Glomerular endothelial cell (primary cell): ENCODE measurements around the gene CENPP. TPM values are rescaled to one million over a fixed set of nuclear protein-coding genes. Genes with fewer than 3 reads are reported as not detected.

ENCODE experiments used
- DNase-seq: peaks from one replicate; pipeline ENCODE4 v3.0.0-alpha.2; 2011; ENCODE audit warnings: low read depth, low spot score; ENCODE audit errors: extremely low read depth
- total RNA-seq: library from RNA; depleted of rRNA; stranded (reverse); fragments of >200 nt; gene quantifications from 2 replicates; pipeline ENCODE4 v1.2.3, GENCODE V29; 2015

CENPP gene
- 1.8 and 2.5 TPM in 2 replicates for total RNA-seq

DNA sequence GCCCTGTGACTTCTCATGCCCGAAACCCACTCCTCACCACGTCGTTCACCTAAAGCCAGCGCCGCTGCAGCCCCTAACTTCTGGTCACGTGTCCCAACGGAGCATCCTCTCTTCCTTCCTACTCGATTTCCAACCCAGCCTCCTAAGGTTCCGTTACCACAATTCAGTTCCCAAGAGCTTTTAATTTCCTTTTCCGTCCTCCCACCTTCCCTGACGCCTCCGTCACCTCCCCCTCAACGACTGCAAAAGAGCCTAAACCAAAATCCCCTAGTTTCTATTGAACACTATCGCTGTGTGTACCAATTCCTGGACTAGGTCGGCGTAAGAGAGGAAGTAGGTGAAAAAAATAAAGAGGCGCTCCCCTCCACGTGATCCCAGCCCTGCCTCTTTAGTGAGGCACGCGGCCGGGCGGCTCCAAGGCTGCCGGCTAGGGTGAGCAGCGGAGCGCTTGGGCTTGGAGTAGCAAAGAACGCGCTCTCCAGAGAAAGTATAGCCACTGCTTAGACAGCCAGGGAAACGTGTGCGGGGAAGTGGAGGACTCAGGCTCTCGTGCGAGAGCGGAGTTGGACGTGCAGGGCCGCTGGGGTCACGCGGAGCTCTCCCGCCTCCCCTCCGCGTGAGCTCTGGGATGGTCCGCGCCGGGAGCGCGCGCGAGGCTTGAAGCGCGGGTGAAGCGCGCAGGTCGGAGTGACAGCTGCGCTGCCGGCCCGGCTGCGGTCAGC is at the start of gene CENPP, which contains the start of gene NOL8:
TSS of gene CENPP (plus strand) at position 685 of the 722 bp plus-strand sequence.
TSS of gene NOL8 (minus strand) at position 82 of the 722 bp plus-strand sequence. CDS start 1,189 bp downstream, outside the sequence.
- DNase-seq: peak; percentile 83

- no peak for DNase-seq
Measured at GRCh38 chr9:92276331-92277032, 49.3 kb upstream of the CENPP start.

GRCh38 chr9:92278110-92278509 is 47.6 kb upstream of the CENPP start:
- no peak for DNase-seq

DNA sequence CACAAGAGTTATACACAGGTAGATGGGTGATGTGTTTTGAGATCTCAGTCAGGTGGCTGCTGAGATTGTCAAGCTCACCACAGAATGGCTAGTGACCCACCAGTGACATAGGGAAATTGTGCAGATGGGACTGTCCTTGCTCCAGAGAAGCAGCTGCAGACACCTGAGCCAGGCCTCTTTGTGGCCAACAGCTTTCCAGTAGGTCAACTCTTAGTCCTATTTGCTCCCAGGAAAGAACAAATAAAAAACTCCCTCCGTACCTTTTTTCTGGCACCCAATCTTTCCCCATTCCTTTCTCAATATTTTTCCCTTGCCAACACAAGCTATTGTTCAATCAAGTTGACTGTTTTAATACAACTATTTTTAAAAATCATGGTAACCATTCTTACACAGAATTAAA is 46.5 kb upstream of the CENPP start:
- no peak for DNase-seq

DNA sequence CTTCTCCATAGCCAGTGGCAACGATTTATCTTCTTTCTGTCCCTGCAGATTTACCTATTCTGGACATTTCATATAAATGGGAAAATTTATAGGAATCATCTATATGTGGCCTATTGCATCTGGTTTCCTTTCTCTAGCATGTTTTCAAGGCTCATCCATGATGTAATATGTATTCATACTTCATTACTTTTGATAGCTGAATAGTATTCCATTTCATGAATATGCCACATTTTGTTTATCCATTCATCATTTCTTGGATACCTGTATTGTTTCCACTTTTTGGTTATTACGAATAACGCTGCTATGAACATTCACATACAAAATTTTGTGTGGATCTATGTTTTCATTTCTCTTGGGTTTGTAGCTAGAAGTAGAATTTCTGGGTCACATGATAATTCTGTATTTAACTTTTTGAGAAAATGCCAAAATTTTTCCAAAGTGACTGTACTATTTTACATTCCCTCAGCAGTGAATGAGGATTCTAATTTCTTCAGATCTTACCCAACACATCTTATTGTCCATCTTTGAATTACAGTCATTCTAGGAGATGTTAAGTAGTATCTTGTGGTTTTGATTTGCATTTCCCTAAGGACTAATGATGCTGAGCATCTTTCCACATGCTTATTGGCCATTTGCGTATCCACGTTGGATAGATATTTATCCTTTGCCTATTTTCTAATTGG is 35.9 kb upstream of the CENPP start:
- no peak for DNase-seq

DNA sequence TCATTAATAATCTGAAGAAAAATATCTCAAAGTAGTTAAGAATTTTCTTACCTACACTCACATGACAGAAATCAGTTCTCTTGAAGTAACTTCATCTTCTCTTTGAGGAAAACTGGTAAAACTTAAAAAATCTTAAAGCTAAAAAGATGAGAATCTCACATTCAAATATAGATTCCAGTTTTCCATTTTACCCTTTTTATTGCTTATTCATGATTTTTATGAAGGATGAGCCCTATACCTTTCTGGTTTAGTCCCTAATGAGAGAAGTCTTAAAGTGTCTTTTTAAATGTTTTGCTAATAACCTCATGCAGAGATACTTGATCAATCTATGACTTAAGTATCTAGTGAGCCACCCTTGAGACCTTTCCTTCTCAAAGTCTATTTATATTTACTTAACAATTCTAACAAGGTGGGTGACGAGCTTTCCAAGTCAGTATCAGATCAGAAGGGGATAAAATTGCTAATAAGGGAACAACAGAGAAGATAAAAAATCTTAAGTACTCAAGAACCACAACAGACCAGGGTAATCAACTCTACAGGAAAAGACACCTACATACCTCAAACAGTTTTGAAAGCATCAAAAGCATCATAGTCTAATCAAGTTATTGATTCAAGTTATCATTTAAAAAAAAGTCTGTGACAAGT is 34.8 kb upstream of the CENPP start:
- no peak for DNase-seq

DNA sequence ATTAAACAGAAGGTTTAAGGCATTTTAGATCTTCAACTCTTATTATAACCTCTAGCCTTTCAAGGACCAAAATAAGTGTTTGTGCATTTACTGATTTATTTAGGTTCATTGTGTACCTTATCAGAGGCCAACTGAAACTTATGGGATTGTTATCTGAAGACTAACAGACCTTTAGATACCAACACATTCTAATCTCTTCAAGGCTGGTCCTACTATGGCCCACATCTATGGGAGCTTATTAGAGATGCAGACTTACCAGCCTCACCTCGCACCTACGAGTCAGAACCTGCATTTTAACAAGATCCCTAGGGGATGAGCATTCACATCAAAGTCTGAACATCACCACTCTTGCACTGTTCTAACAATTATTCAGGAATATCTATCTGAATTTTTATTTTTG is 34.2 kb upstream of the CENPP start:
- DNase-seq: no peak

- no peak for DNase-seq
Measured at GRCh38 chr9:92292338-92293074, 33.2 kb upstream of the CENPP start.

GRCh38 chr9:92293075-92293354 is 32.7 kb upstream of the CENPP start:
- DNase-seq: no peak

DNA sequence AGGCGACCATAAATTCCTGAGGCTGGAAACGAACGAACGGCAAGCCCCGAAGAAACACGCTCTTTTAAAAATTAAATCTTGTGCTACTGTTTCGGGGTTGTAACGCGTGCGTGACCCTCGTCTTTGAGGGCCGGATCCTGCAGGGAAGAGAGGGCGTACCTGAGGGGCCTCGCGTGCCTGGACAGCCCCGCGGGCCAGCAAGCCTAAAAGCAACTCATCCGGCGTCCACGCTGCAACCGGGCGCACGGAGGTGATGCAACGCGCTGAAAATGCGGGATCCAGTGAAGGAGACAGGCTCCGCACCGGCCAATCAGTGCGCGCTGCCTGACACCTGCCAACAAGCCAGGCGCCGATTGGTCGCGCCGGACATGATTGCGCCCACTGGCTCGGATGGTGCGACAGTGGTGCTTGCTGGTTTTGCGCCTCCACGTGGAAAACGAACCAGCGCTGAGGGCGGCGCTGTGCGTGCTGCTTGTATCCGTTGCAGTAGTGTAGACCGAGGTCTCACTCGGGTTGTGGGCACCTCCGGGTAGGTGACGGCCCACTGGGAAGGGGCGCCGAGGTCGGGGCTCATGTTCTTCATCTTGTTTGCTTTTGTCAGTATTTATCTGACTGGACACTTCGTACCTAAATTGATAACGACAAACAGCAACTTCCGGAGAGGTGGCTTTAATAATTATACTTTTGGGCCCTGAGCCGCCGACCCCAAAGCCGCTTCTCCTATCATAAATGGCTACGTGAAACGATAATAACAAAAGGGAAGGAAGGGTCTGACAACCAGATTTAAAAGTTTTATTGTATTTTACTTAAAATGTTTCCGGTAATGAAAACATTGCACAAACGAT is 32.1 kb upstream of the CENPP start, which contains the start of gene IARS1:
TSS of gene IARS1 (minus strand) at position 246 of the 845 bp plus-strand sequence. CDS start 4,278 bp downstream, outside the sequence.
- DNase-seq: peak; percentile 78

GRCh38 chr9:92294297-92294676 is 31.5 kb upstream of the CENPP start:
- no peak for DNase-seq

GRCh38 chr9:92295240-92295790 is 30.4 kb upstream of the CENPP start:
- DNase-seq: no peak

DNA sequence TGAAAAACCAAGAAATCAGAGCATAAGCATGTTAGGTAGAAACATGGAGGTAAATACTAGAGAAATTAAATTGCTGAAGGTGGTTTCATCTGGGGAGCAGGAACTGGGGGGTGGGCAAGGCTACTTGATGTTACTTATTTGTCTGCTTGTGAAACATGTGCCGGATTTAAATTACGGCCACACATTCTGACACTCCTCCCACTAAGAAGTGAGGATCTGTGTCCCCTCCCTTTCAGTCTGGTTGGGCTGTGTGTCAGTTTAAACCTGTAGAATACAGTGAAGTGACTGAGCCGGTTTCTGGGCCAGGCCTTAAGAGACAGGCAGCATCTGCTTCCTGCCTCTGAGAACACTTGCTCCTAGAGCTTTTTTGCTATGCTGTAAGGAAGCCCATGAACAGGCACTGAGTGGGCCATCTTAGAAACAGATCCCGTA is 29.9 kb upstream of the CENPP start:
- DNase-seq: no peak

DNA sequence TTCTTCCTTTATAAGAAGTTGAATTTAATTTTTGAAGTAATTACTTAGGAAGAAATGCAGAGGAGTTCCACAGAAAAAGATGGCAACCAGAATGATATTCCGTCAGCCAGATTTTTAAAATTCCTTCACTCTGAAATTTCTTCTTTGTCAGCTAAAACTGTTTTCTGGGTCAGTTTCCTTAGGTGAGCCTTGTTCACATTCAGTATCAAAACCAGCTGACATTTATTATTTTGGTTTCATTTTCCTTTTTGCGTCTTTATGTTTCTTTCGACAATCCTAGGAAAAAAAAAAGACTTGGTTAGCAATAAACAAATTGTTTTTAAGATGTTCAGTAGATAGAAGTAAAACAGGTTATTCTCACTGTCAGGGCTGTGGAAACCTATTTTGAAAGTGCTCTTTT is 28.1 kb upstream of the CENPP start:
- DNase-seq: no peak

GRCh38 chr9:92298036-92298435 is 27.7 kb upstream of the CENPP start:
- no peak for DNase-seq

GRCh38 chr9:92299116-92299515 is 26.6 kb upstream of the CENPP start:
- no peak for DNase-seq

DNA sequence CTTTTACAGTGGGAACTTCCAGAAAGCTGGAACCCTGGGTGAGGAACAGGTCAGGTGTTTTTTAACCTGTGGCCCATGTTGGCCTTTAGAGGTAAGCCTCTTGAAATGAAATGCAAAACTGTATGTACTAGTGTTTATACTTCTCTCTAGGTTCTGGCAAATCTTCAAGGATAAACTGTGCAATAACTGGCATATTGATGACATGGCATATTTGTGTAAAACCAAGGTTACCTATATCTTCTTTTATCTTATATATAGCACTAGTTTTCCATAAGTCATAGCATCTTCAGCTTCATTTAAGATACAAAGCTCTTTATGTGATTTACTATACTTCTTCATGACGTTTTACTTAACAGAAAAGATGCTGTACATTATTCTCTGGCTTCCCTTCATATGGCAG is 24.8 kb upstream of the CENPP start:
- DNase-seq: no peak

- no peak for DNase-seq
Measured at GRCh38 chr9:92308893-92309292, 16.9 kb upstream of the CENPP start.

- DNase-seq: no peak
Measured at GRCh38 chr9:92310562-92310961, 15.2 kb upstream of the CENPP start.
